Mucosa of descending colon (tissue), 3 donors: ENCODE measurements around the gene VASN. TPM values are rescaled to one million over a fixed set of nuclear protein-coding genes. Genes with fewer than 3 reads are reported as not detected.
A peak's percentile ranks its signal among the peaks of the same experiment; 100 is the strongest.

Experiments
- ATAC-seq: fragments of 200-7000 bp; cut with Tn5 transposase; one replicate; pipeline ENCODE4 v1.9.1; 2020; ENCODE audit warnings: mild to moderate bottlenecking, moderate library complexity
- DNase-seq, 3 donors: peaks; one replicate each; pipeline ENCODE4 v3.0.0-alpha.2; 2020
- H3K36me3 ChIP-seq: fragments of 200-600 bp; one replicate; pipeline ENCODE4 v1.8.0; 2021; ENCODE audit warnings: low read depth, mild to moderate bottlenecking
- H3K4me1 ChIP-seq: fragments of 200-600 bp; one replicate; pipeline ENCODE4 v1.8.0; 2021; ENCODE audit warnings: low read depth, mild to moderate bottlenecking
- H3K4me3 ChIP-seq: fragments of 200-600 bp; one replicate; pipeline ENCODE4 v1.8.0; 2021; ENCODE audit warnings: mild to moderate bottlenecking
- H3K9me3 ChIP-seq: fragments of 200-600 bp; one replicate; pipeline ENCODE4 v1.8.0; 2021; ENCODE audit warnings: mild to moderate bottlenecking
- CTCF ChIP-seq: fragments of 200-600 bp; IDR thresholded peaks from one replicate; pipeline ENCODE4 v1.8.0; 2022; ENCODE audit warnings: antibody characterized with exemption, mild to moderate bottlenecking
- intact Hi-C, 2 donors: fragments of 100-400 bp; cut with DNase I in 1 of 2; cut with micrococcal nuclease in 1 of 2; formaldehyde crosslinking; loops; one replicate each; pipeline versions ENCODE4 v1.11.0 to v1.11.1; 2022; cut with DNase I, micrococcal nuclease
- long read RNA-seq, 2 donors: library from polyadenylated mRNA; unstranded; transcript quantifications; one replicate each; pipeline ENCODE4 v2.0.0, GENCODE V29; 2019 to 2021
- total RNA-seq, 3 donors: library from RNA; stranded (reverse); fragmentation: NEBNext Ultra II Directional in 2 of 3; extraction: Animal tissue kit (Norgen Biotek cat#: 25700) in 2 of 3; gene quantifications; one replicate each; pipeline versions ENCODE4 v1.2.1 to v1.2.4, GENCODE V29; 2021 to 2023
- donor health status: DM: no; HTN: no; CAD: no; lungs with moderate emphysema.
- donor health status: DM: no; HTN: no; CAD: no.
- donor health status: DM: no; HTN: yes; CAD: no.

The VASN gene
- 1 to 10 TPM in 2 of 3 donors, under 1 TPM in 1; 0.93 to 8.4 (median 5.1) TPM for total RNA-seq
- long read RNA-seq, donor 1, transcript VASN-201 (2 exons, 2,806 nt): major isoform, 24 of 42 reads
- long read RNA-seq, donor 1, partial matches to known transcripts: 0 of 42 reads
- long read RNA-seq, donor 1, other reads (novel, unspliced or antisense): 18 of 42 reads
- long read RNA-seq, donor 2: 0 reads

DNA sequence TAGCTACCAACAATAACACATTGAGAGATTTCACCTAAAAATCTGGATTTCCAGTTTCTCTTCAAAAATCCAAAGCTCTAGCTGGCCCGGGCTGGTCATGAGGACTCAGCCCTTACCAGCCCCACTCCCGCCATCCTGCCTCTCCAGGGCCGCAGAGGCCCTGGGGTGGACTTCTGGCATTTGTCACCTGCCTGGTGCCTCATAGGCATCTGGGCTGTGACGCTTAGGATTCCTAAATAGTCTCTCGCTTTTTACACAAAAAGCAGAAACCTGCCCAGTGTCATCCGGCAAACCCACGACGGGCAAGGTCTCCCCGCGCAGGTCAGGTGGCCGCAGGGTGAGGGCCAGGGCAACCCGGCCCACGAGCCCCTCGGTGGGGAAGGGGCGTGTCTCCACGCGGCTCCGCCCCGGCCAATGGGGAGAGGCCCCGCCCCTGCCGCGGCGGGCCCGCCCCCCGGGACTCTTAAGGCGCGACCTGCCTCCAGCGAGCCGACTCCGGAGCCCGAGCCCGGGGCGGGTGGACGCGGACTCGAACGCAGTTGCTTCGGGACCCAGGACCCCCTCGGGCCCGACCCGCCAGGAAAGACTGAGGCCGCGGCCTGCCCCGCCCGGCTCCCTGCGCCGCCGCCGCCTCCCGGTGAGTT lies at the start of gene VASN:
Gene VASN, plus strand, starts transcription at position 492 of the 644 bp plus-strand sequence. CDS start 9,030 bp downstream, outside the sequence.
- peaks cover 9% of the 10 kb centered on the region for H3K4me1 ChIP-seq
- TF ChIP-seq CTCF: no peak
- H3K36me3 ChIP-seq: no peaks in the 10 kb centered on the region
- intact Hi-C loops: no loop called here
- DNase-seq: peak; percentile 81 to 84 (median 83)
- H3K9me3 ChIP-seq: no peaks in the 10 kb centered on the region
- H3K4me3 ChIP-seq: peak within 1 kb of the TSS; percentile 28
- ATAC-seq: peak; percentile 85

GRCh38 chr16:4322121-4323052 lies 49.3 kb upstream of the VASN start:
- H3K36me3 ChIP-seq: no peaks in the 10 kb centered on the region
- no peak for TF ChIP-seq CTCF
- ATAC-seq: no peak
- peaks cover 10% of the 10 kb centered on the region for H3K4me1 ChIP-seq
- H3K4me3 ChIP-seq: no peak overlapping the region
- H3K9me3 ChIP-seq: no peaks in the 10 kb centered on the region
- no peak for DNase-seq
- intact Hi-C loops: no loop called here

GRCh38 chr16:4323071-4323844 lies 48.4 kb upstream of the VASN start:
- H3K4me3 ChIP-seq: no peak overlapping the region
- TF ChIP-seq CTCF: no peak
- ATAC-seq (no peak), DNase-seq (no peak)
- peaks cover 16% of the 10 kb centered on the region for H3K4me1 ChIP-seq
- H3K9me3 ChIP-seq: no peaks in the 10 kb centered on the region
- no peaks in the 10 kb centered on the region for H3K36me3 ChIP-seq
- intact Hi-C loops: no loop called here

DNA sequence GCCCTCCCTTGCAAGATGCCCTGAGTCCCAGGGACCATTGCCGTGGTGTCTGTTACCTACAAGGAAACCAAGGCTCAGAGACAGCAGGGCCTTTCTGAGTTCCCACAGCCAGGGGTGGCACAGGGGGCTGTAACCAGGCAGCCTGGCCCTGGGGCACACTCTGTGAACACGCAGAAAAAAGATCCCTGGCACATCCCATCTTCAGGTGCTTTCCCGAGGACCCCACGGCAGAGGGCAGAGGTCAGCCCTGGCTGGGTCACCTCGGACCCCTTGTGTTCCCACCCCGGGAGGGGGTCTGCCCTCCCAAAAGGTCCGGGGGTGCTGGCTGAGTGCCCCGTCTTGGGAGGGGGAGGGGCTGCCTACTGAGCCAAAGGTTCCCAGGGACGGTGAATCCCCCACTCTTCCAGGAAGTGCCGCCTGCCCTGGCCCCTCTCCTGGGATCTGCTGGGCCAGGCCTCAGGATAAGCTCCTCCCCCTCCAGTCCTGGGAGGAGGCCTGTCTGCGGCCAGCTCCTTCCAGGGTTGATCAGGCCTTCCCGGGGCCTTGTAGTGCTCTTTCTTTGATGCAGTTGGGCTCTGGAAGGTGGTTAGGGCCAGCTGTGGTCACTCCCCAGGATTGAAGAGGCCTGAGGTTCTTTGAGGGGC lies 47.7 kb upstream of the VASN start:
- Histone ChIP-seq H3K36me3 (no peaks in the 10 kb centered on the region), H3K4me1 (peaks cover 18% of the 10 kb centered on the region), H3K9me3 (no peaks in the 10 kb centered on the region), H3K4me3 (no peak overlapping the region)
- peak; percentile 35 for ATAC-seq
- no peak for DNase-seq
- no peak for TF ChIP-seq CTCF
- intact Hi-C loops: no loop called here
